Mucosa of gallbladder (tissue), 1 donor: Measurements from ENCODE around the gene ATF5. TPM values are rescaled to one million over a fixed set of nuclear protein-coding genes. Genes with fewer than 3 reads are reported as not detected.
A peak's percentile ranks its signal among the peaks of the same experiment; 100 is the strongest.
"Not testable (repeated sequence)": the region's sequence is repeated elsewhere in the genome, so short reads cannot be mapped to it uniquely, and the experiment has no call there.

Experiments used
- DNase-seq: peaks from one replicate; pipeline ENCODE4 v3.0.0-alpha.2; 2020; ENCODE audit warnings: low spot score
- total RNA-seq: library from RNA; stranded (reverse); gene quantifications from one replicate; pipeline ENCODE4 v1.2.1, GENCODE V29; 2021
- donor health status: DM: no; HTN: no; CAD: no.

ATF5 gene
- total RNA-seq, 1 donor from 2014 or later: 20.2 TPM

GRCh38 chr19:49923055-49924003 lies 5.7 kb upstream of the ATF5 start:
- DNase-seq: no peak

DNA sequence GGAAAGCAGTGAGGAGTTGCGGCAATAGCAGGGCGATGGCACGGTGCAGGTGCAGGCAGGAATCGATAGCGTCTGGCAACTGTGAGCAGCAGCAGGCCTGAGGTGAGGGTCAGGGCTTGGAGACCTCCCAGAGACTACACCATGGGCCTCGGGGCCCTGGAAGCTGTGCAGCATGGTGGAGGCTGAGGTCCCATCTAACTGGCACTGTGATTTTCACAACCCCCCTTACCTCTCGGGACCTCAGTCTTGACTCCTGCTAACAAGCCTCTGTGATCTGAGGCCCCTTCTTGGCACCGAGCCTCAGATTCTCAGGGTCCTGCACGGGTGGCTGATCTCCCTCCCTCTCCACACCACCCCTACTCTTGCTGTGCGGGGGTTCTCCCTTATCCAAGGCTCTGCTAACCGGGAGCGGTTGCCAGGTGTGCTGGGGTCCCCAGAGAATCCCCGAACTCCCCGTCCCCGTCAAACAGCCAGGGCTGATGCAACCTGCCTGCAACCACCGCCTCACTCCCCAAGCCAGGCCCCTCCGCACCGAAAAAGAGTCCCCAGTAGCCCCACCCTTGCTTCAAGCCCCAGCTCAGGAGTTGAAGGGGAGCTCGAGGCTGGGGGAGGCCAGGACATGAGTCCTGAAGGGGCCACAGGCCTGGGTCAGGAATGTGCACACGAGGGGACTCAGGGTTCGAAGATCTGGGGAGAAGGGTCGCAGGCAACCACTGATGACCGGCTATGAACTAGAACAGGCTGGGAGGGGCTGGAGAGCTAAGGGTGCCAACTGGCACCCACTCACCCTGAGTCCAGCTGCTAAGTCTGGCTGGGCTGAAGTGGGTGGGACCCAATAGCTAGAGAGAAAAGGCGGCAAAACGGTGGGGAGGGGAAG lies 4.8 kb upstream of the ATF5 start:
- no peak for DNase-seq

GRCh38 chr19:49924881-49925210 lies 4.2 kb upstream of the ATF5 start:
- DNase-seq: not testable (repeated sequence)

- no peak for DNase-seq
Observed at GRCh38 chr19:49925486-49925885, 3.5 kb upstream of the ATF5 start.

- no peak for DNase-seq
Observed at GRCh38 chr19:49926515-49926914, 2.5 kb upstream of the ATF5 start.

GRCh38 chr19:49927526-49928264 lies 1.3 kb upstream of the ATF5 start:
- DNase-seq: no peak

DNA sequence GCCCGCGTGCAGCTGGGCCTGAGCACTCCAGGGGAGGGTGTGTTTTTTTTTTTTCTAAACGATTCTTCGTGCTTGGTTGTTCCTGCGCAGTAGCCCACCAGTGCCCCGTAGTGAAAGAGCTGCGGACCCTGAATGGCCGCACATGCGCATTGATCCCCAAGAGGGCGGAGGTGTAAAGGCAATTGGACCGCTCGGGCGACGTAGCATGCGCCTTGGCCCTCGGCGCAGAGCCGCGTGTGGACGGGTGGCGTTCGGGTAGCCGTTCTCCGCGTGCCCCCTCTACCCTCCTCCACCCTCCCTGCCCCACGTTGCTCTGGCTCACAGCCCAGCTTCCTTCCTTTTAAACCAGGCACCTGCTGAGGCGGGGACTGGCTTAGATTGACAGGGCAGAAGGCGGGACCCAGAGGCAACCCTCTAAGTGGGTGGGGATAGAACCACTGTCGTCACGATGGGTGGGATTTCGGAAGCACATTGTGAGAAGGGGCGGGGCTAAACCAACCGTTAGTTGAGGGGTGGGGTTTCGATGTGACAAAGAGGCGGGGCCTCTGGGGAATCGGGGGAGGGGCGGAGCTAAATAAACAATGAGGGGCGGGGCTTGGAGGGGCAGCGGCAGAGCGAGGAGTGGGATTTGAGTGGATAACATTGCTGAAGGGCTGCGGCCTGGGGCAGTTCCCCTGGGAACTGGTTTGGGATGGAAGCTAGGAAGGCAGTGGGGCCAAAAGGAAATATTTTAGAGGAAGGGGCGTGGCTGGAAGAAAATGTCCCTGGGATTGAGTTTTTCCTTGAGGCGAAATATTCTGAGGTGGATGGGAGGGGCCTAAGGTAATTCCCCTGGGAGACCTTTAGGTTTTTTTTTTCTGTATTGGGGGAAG lies 842 bp downstream of the ATF5 start:
- peak; percentile 92 for DNase-seq

DNA sequence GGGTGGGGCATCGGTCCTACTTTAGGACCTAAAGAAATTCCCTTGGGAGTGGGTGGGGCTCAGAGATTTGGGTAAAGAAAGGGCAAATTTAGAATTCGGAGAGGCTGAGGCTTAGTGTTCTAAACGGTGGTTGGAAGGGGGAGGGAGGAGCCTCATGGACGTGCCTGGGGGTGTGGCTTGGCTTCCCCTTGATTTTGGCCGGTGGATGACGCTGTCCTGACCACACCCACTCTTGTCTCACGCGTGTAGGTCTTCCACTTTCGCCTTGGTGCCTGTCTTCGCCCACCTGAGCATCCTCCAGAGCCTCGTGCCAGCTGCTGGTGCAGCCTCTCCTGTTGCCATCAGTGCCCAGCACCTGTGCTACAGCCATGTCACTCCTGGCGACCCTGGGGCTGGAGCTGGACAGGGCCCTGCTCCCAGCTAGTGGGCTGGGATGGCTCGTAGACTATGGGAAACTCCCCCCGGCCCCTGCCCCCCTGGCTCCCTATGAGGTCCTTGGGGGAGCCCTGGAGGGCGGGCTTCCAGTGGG lies 1.5 kb downstream of the ATF5 start:
- DNase-seq: no peak

- DNase-seq: no peak
Observed at GRCh38 chr19:49931293-49932040, 2.5 kb downstream of the ATF5 start.

- DNase-seq: no peak
Observed at GRCh38 chr19:49932041-49932451, 3.0 kb downstream of the ATF5 start.

DNA sequence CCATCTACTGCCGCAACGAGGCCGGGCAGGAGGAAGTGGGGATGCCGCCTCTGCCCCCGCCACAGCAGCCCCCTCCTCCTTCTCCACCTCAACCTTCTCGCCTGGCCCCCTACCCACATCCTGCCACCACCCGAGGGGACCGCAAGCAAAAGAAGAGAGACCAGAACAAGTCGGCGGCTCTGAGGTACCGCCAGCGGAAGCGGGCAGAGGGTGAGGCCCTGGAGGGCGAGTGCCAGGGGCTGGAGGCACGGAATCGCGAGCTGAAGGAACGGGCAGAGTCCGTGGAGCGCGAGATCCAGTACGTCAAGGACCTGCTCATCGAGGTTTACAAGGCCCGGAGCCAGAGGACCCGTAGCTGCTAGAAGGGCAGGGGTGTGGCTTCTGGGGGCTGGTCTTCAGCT lies 3.7 kb downstream of the ATF5 start:
- DNase-seq: no peak

- DNase-seq: no peak
Observed at GRCh38 chr19:49933643-49934042, 4.6 kb downstream of the ATF5 start.

DNA sequence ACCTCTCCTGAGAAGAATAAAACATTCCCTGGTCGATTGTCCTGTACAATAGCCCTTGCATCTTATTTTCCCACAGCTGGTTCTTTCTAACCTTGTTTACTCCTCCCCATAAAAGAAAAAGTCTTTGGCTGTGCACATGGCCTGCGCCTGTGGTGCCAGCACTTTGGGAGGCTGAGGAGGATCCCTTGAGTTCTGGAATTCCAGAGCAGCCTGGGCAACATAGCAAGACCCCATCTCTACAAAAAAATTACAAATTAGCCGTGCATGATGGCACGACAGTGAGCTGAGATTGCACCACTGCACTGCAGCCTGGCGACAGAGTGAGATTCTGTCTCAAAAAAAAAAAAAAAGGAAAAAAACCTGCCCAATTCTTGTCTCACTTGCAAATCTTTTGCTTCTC lies 7.5 kb downstream of the ATF5 start:
- DNase-seq: no peak

GRCh38 chr19:49937750-49938381 lies 8.9 kb downstream of the ATF5 start:
- DNase-seq: peak; percentile 75

DNA sequence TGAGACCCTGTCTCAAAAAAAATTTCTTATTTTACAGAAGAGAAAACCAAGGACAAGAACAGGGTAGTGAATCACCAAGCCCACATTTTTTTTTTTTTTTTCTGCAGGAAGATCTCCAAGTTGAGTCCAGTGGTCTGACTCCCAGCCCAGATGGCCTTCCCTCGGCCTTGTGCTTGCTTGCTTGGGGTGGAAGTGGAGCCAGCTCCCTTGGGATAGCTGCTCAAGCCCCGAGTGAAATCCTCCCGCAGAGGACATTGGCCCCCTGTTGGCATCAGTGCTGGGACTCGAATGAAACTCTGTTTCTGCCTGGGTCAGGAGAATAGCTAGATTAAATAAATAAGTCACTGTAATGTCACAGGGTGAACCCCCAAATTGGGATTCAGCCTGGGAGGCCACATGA lies 9.7 kb downstream of the ATF5 start:
- no peak for DNase-seq

DNA sequence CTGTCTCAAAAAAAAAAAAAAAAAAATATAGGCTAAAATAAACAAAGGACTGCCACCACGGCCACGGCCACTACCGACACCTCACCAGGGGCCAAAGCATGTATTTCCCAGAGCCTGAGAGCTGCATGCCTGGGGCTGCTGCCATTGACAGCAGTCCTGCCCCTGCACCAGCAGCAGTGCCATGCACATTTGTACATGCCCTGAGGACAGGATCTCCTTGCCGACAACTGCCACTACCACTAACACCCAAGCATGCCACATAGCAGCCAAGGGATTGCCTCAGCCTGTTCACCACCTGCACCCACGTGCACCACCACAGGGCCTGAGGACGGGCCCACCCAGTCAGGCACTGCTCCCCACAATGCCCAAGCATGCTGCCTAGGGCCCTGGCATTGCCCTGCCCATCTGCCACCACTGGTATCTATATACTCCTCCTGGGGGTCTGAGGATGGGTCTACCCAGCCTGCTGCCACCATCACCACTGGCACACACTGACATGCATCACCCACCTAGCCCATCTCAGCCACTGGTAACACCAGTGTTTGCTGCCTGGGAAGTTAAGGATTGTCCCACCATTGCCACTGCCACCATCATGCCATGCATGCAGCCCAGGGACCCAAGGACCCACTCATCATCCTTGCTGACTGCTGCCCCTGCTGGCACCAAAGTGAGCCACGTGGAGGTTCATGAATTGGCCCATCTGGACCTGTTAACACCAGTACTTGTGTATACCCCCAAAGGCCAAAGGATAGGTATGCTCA lies 10.9 kb downstream of the ATF5 start:
- no peak for DNase-seq

- no peak for DNase-seq
Observed at GRCh38 chr19:49940482-49940791, 11.4 kb downstream of the ATF5 start.

- DNase-seq: not testable (repeated sequence)
Observed at GRCh38 chr19:49944567-49944966, 15.6 kb downstream of the ATF5 start.

GRCh38 chr19:49946415-49946814 lies 17.4 kb downstream of the ATF5 start:
- DNase-seq: no peak
